HepG2 (cell line): ENCODE data around the gene KLF6. TPM values are rescaled to one million over a fixed set of nuclear protein-coding genes. Genes with fewer than 3 reads are reported as not detected.

Source experiments
- ATAC-seq: fragments of 200-7000 bp; cut with Tn5 transposase; 3 replicates; pipeline ENCODE4 v1.9.1; 2020; ENCODE audit warnings: mild to moderate bottlenecking, moderate library complexity
- BruUV-seq: library from RNA; stranded (reverse); fragments of 400-500 nt; replicated peaks from 2 replicates; lab custom pipeline; 2021; lab: Mats Ljungman, UMichigan
- CTCF ChIA-PET: fragments of 300-600 bp; formaldehyde crosslinking; extraction: SDS; loops from one replicate; lab custom pipeline; 2021; ENCODE audit warnings: low total read pairs, inconsistent platforms, low intra/inter-chr PET ratio; lab: Yijun Ruan, JAX
- POLR2A ChIA-PET: fragments of 350-600 bp; sonication (Branson Sonifier 250); formaldehyde crosslinking; loops from one replicate; lab custom pipeline; 2020; ENCODE audit warnings: antibody characterized with exemption, inconsistent platforms; lab: Yijun Ruan, JAX
- DNase-seq: peaks from one replicate; pipeline ENCODE4 v3.0.0-alpha.2; 2015; ENCODE audit warnings: low spot score
- FAIRE-seq: peaks from 3 replicates; lab custom pipeline; 2011; peaks lifted over from hg19 to GRCh38; lab: Jason Lieb, UNC
- H2AFZ ChIP-seq: one replicate; pipeline ENCODE4 v1.6.1; 2011; ENCODE audit warnings: low read length, inconsistent platforms
- H3K27ac ChIP-seq: fragments of 300-600 bp; 3 replicates; pipeline ENCODE4 v1.8.0; 2011; ENCODE audit warnings: mixed run types, mild to moderate bottlenecking, mixed read lengths, low read length, inconsistent platforms; ENCODE audit not compliant: insufficient read depth; ENCODE audit errors: extremely low read length
- H3K27me3 ChIP-seq, 2 experiments: fragments of 200-600 bp in 1 of 2; 2 replicates in 1 of 2; 3 replicates in 1 of 2; pipeline versions ENCODE4 v1.6.0 to v1.8.0; 2011; ENCODE audit warnings: low read length in 2 of 2, mild to moderate bottlenecking in 2 of 2, moderate library complexity in 2 of 2, inconsistent platforms in 1 of 2; ENCODE audit not compliant: insufficient read depth in 2 of 2, control insufficient read depth in 1 of 2
- H3K36me3 ChIP-seq, 2 experiments: fragments of 200-600 bp in 1 of 2; replicated peaks in 1 of 2; 2 replicates in 1 of 2; 3 replicates in 1 of 2; pipeline versions ENCODE4 v1.5.1 to v1.8.0; 2011; ENCODE audit warnings: low read length in 2 of 2, inconsistent platforms in 1 of 2; ENCODE audit not compliant: insufficient read depth in 2 of 2, control insufficient read depth in 1 of 2
- H3K4me1 ChIP-seq: 2 replicates; pipeline ENCODE4 v1.5.1; 2012; ENCODE audit warnings: low read length, inconsistent platforms; ENCODE audit not compliant: insufficient read depth
- H3K4me2 ChIP-seq: 2 replicates; pipeline ENCODE4 v1.6.0; 2011; ENCODE audit warnings: low read depth, low read length, inconsistent platforms
- H3K4me3 ChIP-seq, 3 experiments: fragments of 200-600 bp in 1 of 3; sonication (generic), shearing (Covaris generic) in 1 of 3; replicated peaks in 1 of 3; 2 replicates each; pipeline ENCODE4 v1.5.1; 2011 to 2016; ENCODE audit warnings: low read length in 3 of 3, inconsistent platforms in 2 of 3, low read depth in 2 of 3, mild to moderate bottlenecking in 2 of 3, control low read depth in 1 of 3, mixed read lengths in 1 of 3; ENCODE audit not compliant: insufficient read depth in 1 of 3
- H3K79me2 ChIP-seq: one replicate; pipeline ENCODE4 v1.6.1; 2011; ENCODE audit warnings: low read length, inconsistent platforms; ENCODE audit not compliant: insufficient read depth
- H3K9ac ChIP-seq: 2 replicates; pipeline ENCODE4 v1.6.0; 2011; ENCODE audit warnings: mild to moderate bottlenecking, low read depth, low read length, inconsistent platforms; ENCODE audit not compliant: insufficient read depth
- H3K9me3 ChIP-seq: 2 replicates; pipeline ENCODE4 v1.5.1; 2012; ENCODE audit warnings: mild to moderate bottlenecking, low read length
- H4K20me1 ChIP-seq: 2 replicates; pipeline ENCODE4 v1.6.0; 2011; ENCODE audit warnings: inconsistent platforms, mild to moderate bottlenecking, low read length, moderate library complexity; ENCODE audit not compliant: insufficient read depth
- MTA3 ChIP-seq: sonication (generic); formaldehyde crosslinking; IDR thresholded peaks from 2 replicates; pipeline ENCODE4 v1.4.0; 2020; ENCODE audit warnings: missing genetic modification reagents
- PITX1 ChIP-seq: sonication (generic); formaldehyde crosslinking; IDR thresholded peaks from 2 replicates; pipeline ENCODE4 v1.5.1; 2020; ENCODE audit warnings: mild to moderate bottlenecking, missing genetic modification reagents
- RARA ChIP-seq: IDR thresholded peaks from 2 replicates; pipeline ENCODE4 v1.6.1; 2016; ENCODE audit warnings: missing genetic modification reagents, missing compliant biosample characterization
- SCMH1 ChIP-seq: sonication (generic); formaldehyde crosslinking; IDR thresholded peaks from 2 replicates; pipeline ENCODE4 v1.9.0; 2021; ENCODE audit warnings: missing genetic modification reagents, mild to moderate bottlenecking, borderline replicate concordance
- ZNF282 ChIP-seq: fragments of 450-650 bp; IDR thresholded peaks from 2 replicates; pipeline ENCODE4 v1.6.1; 2018; ENCODE audit not compliant: partially characterized antibody
- ZNF296 ChIP-seq: sonication (generic); formaldehyde crosslinking; conservative IDR thresholded peaks from 2 replicates; pipeline ENCODE4 v1.5.0; 2020; ENCODE audit warnings: mild to moderate bottlenecking, missing genetic modification reagents
- ZNF484 ChIP-seq: sonication (generic); formaldehyde crosslinking; IDR thresholded peaks from 2 replicates; pipeline ENCODE4 v1.5.1; 2020; ENCODE audit warnings: mild to moderate bottlenecking, low read depth, missing genetic modification reagents, borderline replicate concordance
- WGBS: methylation state at CpG from one replicate; pipeline ENCODE4 v1.1.6; 2017; ENCODE audit warnings: low lambda C conversion rate; 5-methylcytosine and 5-hydroxymethylcytosine counted together
- in situ Hi-C: cut with HindIII; loops from 2 replicates; pipeline ENCODE4 v1.10.0; 2017; ENCODE audit warnings: low pct_unique_long_range_greater_than_20kb; ENCODE audit not compliant: extremely low pct_ligation_motif_present
- intact Hi-C: fragments of 100-400 bp; cut with micrococcal nuclease; formaldehyde crosslinking; loops from one replicate; pipeline ENCODE4 v1.10.0; 2022; ENCODE audit not compliant: unreplicated experiment
- polyA plus RNA-seq, 8 experiments: library from polyadenylated mRNA; depleted of rRNA in 3 of 8; stranded (reverse) in 7 of 8; unstranded in 1 of 8; fragments of >200 nt; fragmentation: Illumina TruSeq in 4 of 8; extraction: Trizol in 4 of 8; gene quantifications; 2 replicates each; pipeline versions ENCODE4 v1.2.1 to v1.2.3, GENCODE V29; 2011 to 2016; ENCODE audit warnings: low read depth in 4 of 8, missing spikeins in 1 of 8, mixed read lengths in 1 of 8; ENCODE audit not compliant: insufficient read depth in 1 of 8
- total RNA-seq, 5 experiments: library from RNA; depleted of rRNA; stranded (reverse); fragments of >200 nt; fragmentation: Illumina TruSeq; extraction: Trizol; gene quantifications; 2 replicates each; pipeline ENCODE4 v1.2.3, GENCODE V29; 2016; ENCODE audit warnings: low read depth in 1 of 5
- TF ChIP-seq, protein P1 (sequence below): sonication (generic); formaldehyde crosslinking; IDR thresholded peaks from 2 replicates; pipeline ENCODE4; 2020; ENCODE audit warnings: missing genetic modification reagents, mild to moderate bottlenecking, borderline replicate concordance
- TF ChIP-seq, protein P2 (sequence below): sonication (generic); formaldehyde crosslinking; IDR thresholded peaks from 2 replicates; pipeline ENCODE4 v1.9.0; 2021; ENCODE audit warnings: missing genetic modification reagents, borderline replicate concordance
- TF ChIP-seq, protein P3 (sequence below): sonication (generic); formaldehyde crosslinking; IDR thresholded peaks from 2 replicates; pipeline ENCODE4 v1.4.0; 2020; ENCODE audit warnings: low read depth, mild to moderate bottlenecking, missing genetic modification reagents
- TF ChIP-seq, protein P4 (sequence below): sonication (generic); formaldehyde crosslinking; IDR thresholded peaks from 2 replicates; pipeline ENCODE4 v1.4.0; 2020; ENCODE audit warnings: mild to moderate bottlenecking, missing genetic modification reagents

The KLF6 gene
- total and polyA plus RNA-seq, 2 of the 13 experiments (the other 11 are each of a cell fraction or from before 2014, with no cell fraction given), result 27.0 to 71.9 TPM

DNA sequence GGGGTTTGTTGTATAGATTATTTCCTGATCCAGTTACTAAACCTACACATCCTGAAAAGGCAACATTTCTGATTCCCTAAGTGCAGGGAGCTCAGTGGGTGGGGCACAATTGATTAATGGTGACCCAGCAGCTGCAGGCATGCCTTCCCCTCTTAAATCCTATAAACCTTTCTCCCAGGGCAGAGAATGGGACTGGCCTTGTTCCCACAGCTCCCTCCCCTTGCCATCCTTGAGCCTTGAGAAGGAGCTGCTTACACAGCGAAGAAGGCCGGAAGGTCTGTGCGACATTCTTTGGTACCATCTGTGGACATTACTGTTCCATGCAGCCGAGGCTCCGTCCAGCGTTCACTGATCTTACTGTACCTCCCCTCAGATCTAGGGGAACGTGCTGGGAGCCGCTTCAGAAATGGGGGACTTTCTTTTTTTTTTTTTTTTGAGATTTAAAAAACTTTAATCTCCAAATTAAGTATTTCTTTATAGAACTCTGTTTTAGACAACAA, 14.3 kb downstream of the KLF6 start (continued):
- no peak for TF ChIP-seq ZNF282
- TF ChIP-seq, protein P1, sequence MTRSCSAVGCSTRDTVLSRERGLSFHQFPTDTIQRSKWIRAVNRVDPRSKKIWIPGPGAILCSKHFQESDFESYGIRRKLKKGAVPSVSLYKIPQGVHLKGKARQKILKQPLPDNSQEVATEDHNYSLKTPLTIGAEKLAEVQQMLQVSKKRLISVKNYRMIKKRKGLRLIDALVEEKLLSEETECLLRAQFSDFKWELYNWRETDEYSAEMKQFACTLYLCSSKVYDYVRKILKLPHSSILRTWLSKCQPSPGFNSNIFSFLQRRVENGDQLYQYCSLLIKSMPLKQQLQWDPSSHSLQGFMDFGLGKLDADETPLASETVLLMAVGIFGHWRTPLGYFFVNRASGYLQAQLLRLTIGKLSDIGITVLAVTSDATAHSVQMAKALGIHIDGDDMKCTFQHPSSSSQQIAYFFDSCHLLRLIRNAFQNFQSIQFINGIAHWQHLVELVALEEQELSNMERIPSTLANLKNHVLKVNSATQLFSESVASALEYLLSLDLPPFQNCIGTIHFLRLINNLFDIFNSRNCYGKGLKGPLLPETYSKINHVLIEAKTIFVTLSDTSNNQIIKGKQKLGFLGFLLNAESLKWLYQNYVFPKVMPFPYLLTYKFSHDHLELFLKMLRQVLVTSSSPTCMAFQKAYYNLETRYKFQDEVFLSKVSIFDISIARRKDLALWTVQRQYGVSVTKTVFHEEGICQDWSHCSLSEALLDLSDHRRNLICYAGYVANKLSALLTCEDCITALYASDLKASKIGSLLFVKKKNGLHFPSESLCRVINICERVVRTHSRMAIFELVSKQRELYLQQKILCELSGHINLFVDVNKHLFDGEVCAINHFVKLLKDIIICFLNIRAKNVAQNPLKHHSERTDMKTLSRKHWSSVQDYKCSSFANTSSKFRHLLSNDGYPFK, result no peak
- TF ChIP-seq, protein P2, sequence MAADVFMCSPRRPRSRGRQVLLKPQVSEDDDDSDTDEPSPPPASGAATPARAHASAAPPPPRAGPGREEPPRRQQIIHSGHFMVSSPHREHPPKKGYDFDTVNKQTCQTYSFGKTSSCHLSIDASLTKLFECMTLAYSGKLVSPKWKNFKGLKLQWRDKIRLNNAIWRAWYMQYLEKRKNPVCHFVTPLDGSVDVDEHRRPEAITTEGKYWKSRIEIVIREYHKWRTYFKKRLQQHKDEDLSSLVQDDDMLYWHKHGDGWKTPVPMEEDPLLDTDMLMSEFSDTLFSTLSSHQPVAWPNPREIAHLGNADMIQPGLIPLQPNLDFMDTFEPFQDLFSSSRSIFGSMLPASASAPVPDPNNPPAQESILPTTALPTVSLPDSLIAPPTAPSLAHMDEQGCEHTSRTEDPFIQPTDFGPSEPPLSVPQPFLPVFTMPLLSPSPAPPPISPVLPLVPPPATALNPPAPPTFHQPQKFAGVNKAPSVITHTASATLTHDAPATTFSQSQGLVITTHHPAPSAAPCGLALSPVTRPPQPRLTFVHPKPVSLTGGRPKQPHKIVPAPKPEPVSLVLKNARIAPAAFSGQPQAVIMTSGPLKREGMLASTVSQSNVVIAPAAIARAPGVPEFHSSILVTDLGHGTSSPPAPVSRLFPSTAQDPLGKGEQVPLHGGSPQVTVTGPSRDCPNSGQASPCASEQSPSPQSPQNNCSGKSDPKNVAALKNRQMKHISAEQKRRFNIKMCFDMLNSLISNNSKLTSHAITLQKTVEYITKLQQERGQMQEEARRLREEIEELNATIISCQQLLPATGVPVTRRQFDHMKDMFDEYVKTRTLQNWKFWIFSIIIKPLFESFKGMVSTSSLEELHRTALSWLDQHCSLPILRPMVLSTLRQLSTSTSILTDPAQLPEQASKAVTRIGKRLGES (CRISPR knock-in tag), result no peak

DNA sequence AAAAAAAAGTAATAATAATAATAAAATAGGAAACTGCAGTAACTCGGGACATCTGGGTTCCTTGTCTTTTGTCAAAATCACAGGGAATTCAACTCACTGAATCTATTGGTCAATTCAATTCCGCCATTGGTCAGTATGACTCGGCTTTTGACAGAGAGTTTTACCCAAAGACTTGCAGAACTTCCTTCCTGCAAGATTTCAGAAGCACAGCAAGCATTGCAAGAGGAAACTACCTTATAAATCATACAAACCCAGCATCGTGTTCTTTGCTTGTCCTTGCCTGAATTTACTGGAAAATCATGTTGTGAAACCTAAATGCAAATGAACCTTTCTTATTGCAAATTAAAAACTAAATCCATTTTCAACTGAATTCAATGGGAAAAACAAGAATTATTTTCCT, 15.5 kb downstream of the KLF6 start:
- WGBS, result 58% methylated on average over 4 of the region's 4 CpGs
- no peaks in the 10 kb centered on the region; a peak in 1 of 5 replicates for H3K27me3 ChIP-seq
- TF ChIP-seq MTA3 (CRISPR knock-in tag) (no peak), ZNF484 (CRISPR knock-in tag) (no peak), PITX1 (CRISPR knock-in tag) (no peak), RARA (CRISPR knock-in tag) (no peak), SCMH1 (CRISPR knock-in tag) (no peak), ZNF296 (no peak)
- TF ChIP-seq, protein P3, sequence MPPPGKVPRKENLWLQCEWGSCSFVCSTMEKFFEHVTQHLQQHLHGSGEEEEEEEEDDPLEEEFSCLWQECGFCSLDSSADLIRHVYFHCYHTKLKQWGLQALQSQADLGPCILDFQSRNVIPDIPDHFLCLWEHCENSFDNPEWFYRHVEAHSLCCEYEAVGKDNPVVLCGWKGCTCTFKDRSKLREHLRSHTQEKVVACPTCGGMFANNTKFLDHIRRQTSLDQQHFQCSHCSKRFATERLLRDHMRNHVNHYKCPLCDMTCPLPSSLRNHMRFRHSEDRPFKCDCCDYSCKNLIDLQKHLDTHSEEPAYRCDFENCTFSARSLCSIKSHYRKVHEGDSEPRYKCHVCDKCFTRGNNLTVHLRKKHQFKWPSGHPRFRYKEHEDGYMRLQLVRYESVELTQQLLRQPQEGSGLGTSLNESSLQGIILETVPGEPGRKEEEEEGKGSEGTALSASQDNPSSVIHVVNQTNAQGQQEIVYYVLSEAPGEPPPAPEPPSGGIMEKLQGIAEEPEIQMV (CRISPR knock-in tag), result no peak
- TF ChIP-seq, protein P4, sequence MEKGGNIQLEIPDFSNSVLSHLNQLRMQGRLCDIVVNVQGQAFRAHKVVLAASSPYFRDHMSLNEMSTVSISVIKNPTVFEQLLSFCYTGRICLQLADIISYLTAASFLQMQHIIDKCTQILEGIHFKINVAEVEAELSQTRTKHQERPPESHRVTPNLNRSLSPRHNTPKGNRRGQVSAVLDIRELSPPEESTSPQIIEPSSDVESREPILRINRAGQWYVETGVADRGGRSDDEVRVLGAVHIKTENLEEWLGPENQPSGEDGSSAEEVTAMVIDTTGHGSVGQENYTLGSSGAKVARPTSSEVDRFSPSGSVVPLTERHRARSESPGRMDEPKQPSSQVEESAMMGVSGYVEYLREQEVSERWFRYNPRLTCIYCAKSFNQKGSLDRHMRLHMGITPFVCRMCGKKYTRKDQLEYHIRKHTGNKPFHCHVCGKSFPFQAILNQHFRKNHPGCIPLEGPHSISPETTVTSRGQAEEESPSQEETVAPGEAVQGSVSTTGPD (CRISPR knock-in tag), result no peak

More for the DNA sequence above, 15.5 kb downstream of the KLF6 start:
- no peaks in the 10 kb centered on the region for H3K79me2 ChIP-seq
- no peak for FAIRE-seq
- H3K9ac ChIP-seq, result no peak overlapping the region
- no peak overlapping the region for H2AFZ ChIP-seq
- BruUV-seq, result no TSS peak
- DNase-seq, result no peak
- no peaks in the 10 kb centered on the region for H4K20me1 ChIP-seq
- in situ Hi-C loops, result loop anchor here (25.0 kb wide), 1 partner anchor 532 kb away; no protein-coding TSS in a partner anchor
- ChIA-PET CTCF (no interaction called here), POLR2A (interaction anchor here (1.2 kb wide), 1 partner anchor 11 kb away, joined by 3 read pairs; no protein-coding TSS in a partner anchor)
- H3K27ac ChIP-seq, result no peak overlapping the region
- peaks cover 35% of the 10 kb centered on the region for H3K4me1 ChIP-seq
- ATAC-seq, result no peak
- intact Hi-C loops, result no loop called here
- H3K9me3 ChIP-seq, result no peaks in the 10 kb centered on the region
- H3K36me3 ChIP-seq, result no peaks in the 10 kb centered on the region
- H3K4me3 ChIP-seq, result no peak overlapping the region
- H3K4me2 ChIP-seq, result no peak overlapping the region
